CD4-positive, alpha-beta T cell treated with Interleukin-15 for 4 hours (primary cell): ENCODE measurements around the gene NINJ1.
A peak's percentile ranks its signal among the peaks of the same experiment; 100 is the strongest.

Experiments
- DNase-seq: peaks from one replicate; pipeline ENCODE4 v3.0.0-alpha.2; 2020; ENCODE audit warnings: low spot score

Gene NINJ1

GRCh38 chr9:93100276-93100636 is 33.8 kb downstream of the NINJ1 start:
- DNase-seq, result no peak

GRCh38 chr9:93099551-93100275 is 34.3 kb downstream of the NINJ1 start:
- no peak for DNase-seq

GRCh38 chr9:93098236-93098946 is 35.7 kb downstream of the NINJ1 start:
- DNase-seq, result peak; percentile 67

- no peak for DNase-seq
These were observed 36.4 kb downstream of the NINJ1 start for GRCh38 chr9:93097511-93098201.

GRCh38 chr9:93096811-93097382 is 37.2 kb downstream of the NINJ1 start:
- no peak for DNase-seq

GRCh38 chr9:93096131-93096802 is 37.8 kb downstream of the NINJ1 start, which contains the start of gene CARD19:
Gene CARD19, plus strand, starts transcription at chr9:93096217. Its CDS starts 129 bp downstream, at chr9:93096346.
- DNase-seq, result peak; percentile 37

GRCh38 chr9:93095205-93096130 is 38.6 kb downstream of the NINJ1 start:
- peak; percentile 100 for DNase-seq

- no peak for DNase-seq
These were observed 39.3 kb downstream of the NINJ1 start for GRCh38 chr9:93094658-93095204.

- DNase-seq, result no peak
These were observed 40.0 kb downstream of the NINJ1 start for GRCh38 chr9:93093877-93094657.

GRCh38 chr9:93093127-93093876 is 40.7 kb downstream of the NINJ1 start:
- DNase-seq, result no peak

GRCh38 chr9:93092251-93092991 is 41.6 kb downstream of the NINJ1 start:
- DNase-seq, result no peak

- peak; percentile 67 for DNase-seq
These were observed 42.5 kb downstream of the NINJ1 start for GRCh38 chr9:93091453-93092081.

GRCh38 chr9:93091056-93091452 is 43.0 kb downstream of the NINJ1 start:
- no peak for DNase-seq

- no peak for DNase-seq
These were observed 43.9 kb downstream of the NINJ1 start for GRCh38 chr9:93090091-93090655.

GRCh38 chr9:93089481-93089991 is 44.5 kb downstream of the NINJ1 start:
- DNase-seq, result no peak

- no peak for DNase-seq
These were observed 45.0 kb downstream of the NINJ1 start for GRCh38 chr9:93089024-93089423.

- no peak for DNase-seq
These were observed 45.4 kb downstream of the NINJ1 start for GRCh38 chr9:93088656-93089015.
